ENCODE measurements around the gene IMP3. TPM values are rescaled to one million over a fixed set of nuclear protein-coding genes. Genes with fewer than 3 reads are reported as not detected.

Gene IMP3
- total and polyA plus RNA-seq, 2 donors (not counting 3 experiments of a cell fraction or from before 2014, with no cell fraction given) = 41.3 to 64.0 TPM

DNA sequence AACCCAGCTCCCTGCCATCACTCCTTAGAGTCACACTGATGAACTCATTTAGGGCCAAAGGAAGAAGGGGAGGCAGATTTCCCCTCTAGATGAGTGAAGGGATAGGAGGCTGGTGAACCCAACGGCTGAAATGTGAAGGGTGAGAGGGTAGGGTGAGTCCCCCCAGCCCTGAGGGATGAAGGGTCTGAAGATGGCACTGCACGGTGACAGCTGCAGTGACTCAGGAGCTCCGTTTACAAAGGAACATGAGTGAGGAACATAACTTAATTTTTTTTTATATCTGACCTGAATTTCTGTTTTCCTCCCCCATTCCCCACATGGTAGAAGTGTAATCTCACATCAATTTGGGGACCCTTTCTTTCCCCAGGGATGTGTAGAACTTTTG is 21.7 kb upstream of the IMP3 start:
- dilution Hi-C loops (cut with MboI; ENCODE audit: extremely low pct_ligation_motif_present, low sequenced_read_pairs) (no loop called here), intact Hi-C loops (cut with micrococcal nuclease) (no loop called here)
- Histone ChIP-seq H3K79me2 (ENCODE audit: control insufficient read depth, insufficient read depth, low read length) (no peaks in the 10 kb centered on the region), H3K9ac (replicated peaks; ENCODE audit: extremely low read depth, insufficient read depth, low read length) (no peak overlapping the region), H3K4me2 (ENCODE audit: insufficient read depth, low read length) (no peak overlapping the region), H3K9me3 (replicated peaks; ENCODE audit: control insufficient read depth, insufficient read depth, low read length) (no peaks in the 10 kb centered on the region), H3K4me3 (replicated peaks in 1 of 3; ENCODE audit: insufficient read depth in 1 of 3, low read depth in 1 of 3, low read length in 3 of 3) (no peak overlapping the region), H3K27ac (ENCODE audit: insufficient read depth, low read depth, low read length) (no peak overlapping the region), H3K4me1 (ENCODE audit: control insufficient read depth, extremely low read depth, insufficient read depth, low read length) (peaks cover 8% of the 10 kb centered on the region), H2AFZ (ENCODE audit: low read depth, low read length) (no peak overlapping the region), H3K9me1 (replicated peaks; ENCODE audit: control insufficient read depth, extremely low read depth, insufficient read depth, low read length) (no peaks in the 10 kb centered on the region), H4K20me1 (replicated peaks; ENCODE audit: control insufficient read depth, extremely low read depth, insufficient read depth, low read length) (no peaks in the 10 kb centered on the region), H3K27me3 (ENCODE audit: control insufficient read depth in 2 of 2, insufficient read depth in 2 of 2, low read length in 2 of 2) (no peaks in the 10 kb centered on the region), H3K36me3 (ENCODE audit: control insufficient read depth in 2 of 2, extremely low read depth in 1 of 2, insufficient read depth in 2 of 2, low read length in 2 of 2) (peaks cover 0 to 10% of the 10 kb centered on the region in 2 experiments)
- BruUV-seq (replicated peaks) = no TSS peak
- POLR2A ChIA-PET = interaction anchor here (0.9 to 1.0 kb wide), 2 partner anchors 10 to 22 kb away, joined by 6 to 13 read pairs; partner anchors contain the start of gene IMP3
- CTCF ChIA-PET = interaction anchor here (1.4 to 1.9 kb wide), 5 partner anchors 10 to 24 kb away, joined by 5 to 14 read pairs (median 8); partner anchors contain the start of gene SNX33
- no peak for DNase-seq (ENCODE audit: low read depth, low spot score)
- FAIRE-seq = no peak
- TF ChIP-seq, protein P1, sequence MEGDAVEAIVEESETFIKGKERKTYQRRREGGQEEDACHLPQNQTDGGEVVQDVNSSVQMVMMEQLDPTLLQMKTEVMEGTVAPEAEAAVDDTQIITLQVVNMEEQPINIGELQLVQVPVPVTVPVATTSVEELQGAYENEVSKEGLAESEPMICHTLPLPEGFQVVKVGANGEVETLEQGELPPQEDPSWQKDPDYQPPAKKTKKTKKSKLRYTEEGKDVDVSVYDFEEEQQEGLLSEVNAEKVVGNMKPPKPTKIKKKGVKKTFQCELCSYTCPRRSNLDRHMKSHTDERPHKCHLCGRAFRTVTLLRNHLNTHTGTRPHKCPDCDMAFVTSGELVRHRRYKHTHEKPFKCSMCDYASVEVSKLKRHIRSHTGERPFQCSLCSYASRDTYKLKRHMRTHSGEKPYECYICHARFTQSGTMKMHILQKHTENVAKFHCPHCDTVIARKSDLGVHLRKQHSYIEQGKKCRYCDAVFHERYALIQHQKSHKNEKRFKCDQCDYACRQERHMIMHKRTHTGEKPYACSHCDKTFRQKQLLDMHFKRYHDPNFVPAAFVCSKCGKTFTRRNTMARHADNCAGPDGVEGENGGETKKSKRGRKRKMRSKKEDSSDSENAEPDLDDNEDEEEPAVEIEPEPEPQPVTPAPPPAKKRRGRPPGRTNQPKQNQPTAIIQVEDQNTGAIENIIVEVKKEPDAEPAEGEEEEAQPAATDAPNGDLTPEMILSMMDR (IDR thresholded peaks at IDR 0.05; ENCODE audit: extremely low read depth in 1 of 2, insufficient read depth in 1 of 2, low read depth in 1 of 2, low read length in 2 of 2) = no peak
- TF ChIP-seq JUN (IDR thresholded peaks at IDR 0.05; ENCODE audit: borderline replicate concordance, insufficient read depth, insufficient read length, low read depth) = no peak
- TF ChIP-seq FOS (IDR thresholded peaks at IDR 0.05; ENCODE audit: borderline replicate concordance, insufficient read depth, low read length) = no peak
- no peak for TF ChIP-seq EZH2 (IDR thresholded peaks at IDR 0.05; ENCODE audit: borderline replicate concordance, low read depth, low read length, severe bottlenecking)
- TF ChIP-seq, protein P2, sequence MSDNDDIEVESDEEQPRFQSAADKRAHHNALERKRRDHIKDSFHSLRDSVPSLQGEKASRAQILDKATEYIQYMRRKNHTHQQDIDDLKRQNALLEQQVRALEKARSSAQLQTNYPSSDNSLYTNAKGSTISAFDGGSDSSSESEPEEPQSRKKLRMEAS (IDR thresholded peaks at IDR 0.05; ENCODE audit: insufficient read depth, insufficient read length) = no peak
- TF ChIP-seq POLR2A (IDR thresholded peaks at IDR 0.05; ENCODE audit: low read depth, low read length) = no peak
- TF ChIP-seq MYC (IDR thresholded peaks at IDR 0.05; ENCODE audit: low read depth, low read length) = no peak
- no peak for TF ChIP-seq POLR2AphosphoS5 (IDR thresholded peaks at IDR 0.05; ENCODE audit: insufficient read depth, low read depth, low read length)
- TF ChIP-seq GATA2 (IDR thresholded peaks at IDR 0.05; ENCODE audit: insufficient read depth, insufficient read length, low read depth, low read length) = no peak

Measured in endothelial cell of umbilical vein (primary cell).